ENCODE results near the gene EMD.
A peak's percentile ranks its signal among the peaks of the same experiment; 100 is the strongest.

Gene EMD

GRCh38 chrX:154355776-154356140 is 23.3 kb upstream of the EMD start:
- DNase-seq: no peak

GRCh38 chrX:154356596-154356995 is 22.5 kb upstream of the EMD start:
- DNase-seq: no peak

GRCh38 chrX:154357205-154357604 is 21.9 kb upstream of the EMD start:
- DNase-seq: no peak

- DNase-seq: no peak
Observed at GRCh38 chrX:154358011-154358410, 21.1 kb upstream of the EMD start.

- no peak for DNase-seq
Observed at GRCh38 chrX:154358829-154359228, 20.3 kb upstream of the EMD start.

GRCh38 chrX:154359362-154360154 is 19.5 kb upstream of the EMD start:
- DNase-seq: no peak

GRCh38 chrX:154360155-154360713 is 18.9 kb upstream of the EMD start:
- DNase-seq: no peak

GRCh38 chrX:154362085-154362742 is 16.9 kb upstream of the EMD start:
- DNase-seq: no peak

GRCh38 chrX:154363706-154364439 is 15.2 kb upstream of the EMD start:
- DNase-seq: no peak

GRCh38 chrX:154365052-154365600 is 14.0 kb upstream of the EMD start:
- no peak for DNase-seq

- DNase-seq: no peak
Observed at GRCh38 chrX:154365997-154366665, 13.0 kb upstream of the EMD start.

- DNase-seq: no peak
Observed at GRCh38 chrX:154366666-154367055, 12.4 kb upstream of the EMD start.

GRCh38 chrX:154367474-154368308 is 11.4 kb upstream of the EMD start:
- DNase-seq: no peak

- DNase-seq: peak; percentile 93
Observed at GRCh38 chrX:154368630-154369448, 10.3 kb upstream of the EMD start.

- DNase-seq: peak; percentile 97
Observed at GRCh38 chrX:154369449-154370299, 9.4 kb upstream of the EMD start.

GRCh38 chrX:154370300-154371016 is 8.6 kb upstream of the EMD start:
- no peak for DNase-seq

GRCh38 chrX:154371017-154371788 is 7.9 kb upstream of the EMD start:
- peak; percentile 96 for DNase-seq

- DNase-seq: no peak
Observed at GRCh38 chrX:154371789-154372300, 7.2 kb upstream of the EMD start.
